Measurements from ENCODE around the gene C1S.

GRCh38 chr12:7090222-7090998 is 29.9 kb downstream of the C1S start:
- no peak for TF ChIP-seq CTCF (IDR thresholded peaks at IDR 0.05)
- TF ChIP-seq POLR2A (IDR thresholded peaks at IDR 0.05) = no peak
